H1 (cell line): Measurements from ENCODE around the gene MAGI1. TPM values are rescaled to one million over a fixed set of nuclear protein-coding genes. Genes with fewer than 3 reads are reported as not detected.

Experiments
- CTBP2 ChIP-seq: IDR thresholded peaks from 2 replicates; pipeline ENCODE4 v1.7.0; 2011; ENCODE audit warnings: borderline replicate concordance, mild to moderate bottlenecking, moderate library complexity, mixed read lengths, low read length; ENCODE audit not compliant: insufficient read depth, insufficient read length
- KDM5A ChIP-seq: fragments of 200-600 bp; IDR thresholded peaks from 2 replicates; pipeline ENCODE4 v1.7.1; 2012; ENCODE audit warnings: mild to moderate bottlenecking, low read length, inconsistent platforms, mixed read lengths
- NANOG ChIP-seq: IDR thresholded peaks from 2 replicates; pipeline ENCODE4 v1.6.1; 2011; ENCODE audit warnings: low read length, low read depth, mild to moderate bottlenecking, inconsistent platforms; ENCODE audit not compliant: insufficient read depth, poor library complexity, severe bottlenecking
- SP1 ChIP-seq: IDR thresholded peaks from 2 replicates; pipeline ENCODE4 v1.6.1; 2011; ENCODE audit warnings: low read depth, low read length
- polyA plus RNA-seq, 7 experiments: library from polyadenylated mRNA; depleted of rRNA in 3 of 7; stranded (reverse) in 5 of 7; unstranded in 2 of 7; fragments of >200 nt in 5 of 7; fragments of 200-250 nt in 2 of 7; gene quantifications; 1 replicate in 5 of 7; 2 replicates in 1 of 7; 4 replicates in 1 of 7; pipeline versions ENCODE4 v1.2.1 to v1.2.3, GENCODE V29; 2011 to 2013; ENCODE audit warnings: missing spikeins in 2 of 7, mixed read lengths in 2 of 7
- total RNA-seq: library from RNA; stranded (reverse); fragmentation: NEBNext Ultra II Directional; extraction: Animal tissue kit (Norgen Biotek cat#: 25700); gene quantifications from 2 replicates; pipeline ENCODE4 v1.2.1, GENCODE V29; 2021

Gene MAGI1
- total and polyA plus RNA-seq, 2 of the 8 experiments (the other 6 are each of a cell fraction or from before 2014, with no cell fraction given): 19.8 to 78.0 TPM

DNA sequence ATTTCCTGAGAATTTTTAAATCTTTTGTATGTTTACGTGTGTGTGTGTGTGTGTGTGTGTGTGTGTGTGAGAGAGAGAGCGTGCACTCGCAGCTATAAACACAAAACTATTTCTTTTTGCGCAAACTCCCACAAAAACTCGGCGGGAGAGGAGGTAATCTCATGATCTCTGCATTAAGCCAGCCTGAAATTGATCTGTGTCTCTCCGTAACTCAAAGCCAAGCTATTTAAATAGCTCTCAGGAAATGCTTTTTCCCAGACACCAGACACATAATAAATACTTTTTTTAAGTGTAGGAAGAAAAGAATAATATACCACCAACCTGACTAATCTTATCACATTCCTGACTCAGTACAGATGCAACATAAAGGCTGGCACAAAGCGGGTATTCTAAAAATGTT, 226.8 kb downstream of the MAGI1 start (continued):
- TF ChIP-seq CTBP2: no peak
- no peak for TF ChIP-seq NANOG
- TF ChIP-seq SP1: no peak
- TF ChIP-seq KDM5A: no peak
